Fibroblast of upper back skin (primary cell): Measurements from ENCODE around the gene TELO2.

ENCODE experiments used
- DNase-seq: peaks from one replicate; pipeline ENCODE4 v3.0.0-alpha.2; 2013

Gene TELO2

DNA sequence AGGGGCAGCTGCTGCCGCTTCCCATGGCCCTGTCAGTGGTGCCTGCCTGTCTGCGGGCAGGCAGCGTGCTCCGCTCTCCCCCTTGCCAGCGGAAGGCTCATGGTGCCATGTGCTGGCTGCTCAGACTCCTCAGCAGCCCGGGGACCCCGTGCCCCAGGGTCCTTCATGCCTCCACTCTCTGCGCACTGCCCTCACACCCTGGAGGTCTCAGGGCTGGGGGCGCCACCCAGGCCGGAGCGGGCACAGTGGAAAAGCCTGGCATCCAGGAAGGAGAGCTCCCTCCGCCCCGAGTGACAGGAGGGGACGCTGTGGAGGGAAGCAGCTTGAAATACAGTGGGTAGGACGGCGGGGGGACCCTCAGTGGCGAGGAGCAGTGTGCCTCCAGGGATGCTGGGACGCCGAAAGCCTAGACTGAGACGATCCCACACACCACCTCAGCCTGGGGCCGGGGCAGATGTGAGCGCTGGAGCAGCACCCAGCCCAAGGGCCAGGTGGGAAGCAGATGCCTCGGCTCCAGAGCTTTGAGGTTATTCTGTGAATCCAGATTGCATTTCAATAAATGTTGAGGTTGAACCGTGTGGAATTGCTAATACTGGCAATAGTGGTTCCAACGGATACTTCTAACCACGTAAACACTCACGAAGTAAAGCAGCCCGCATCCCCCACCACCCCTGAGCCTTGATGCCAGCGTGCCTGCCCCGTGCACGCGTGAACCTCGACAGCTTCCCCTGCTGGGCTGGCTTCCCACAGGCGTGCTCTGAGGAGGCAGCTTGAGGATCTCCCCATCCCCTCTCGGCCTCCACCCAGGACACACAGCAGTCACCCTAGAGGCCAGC, 46.8 kb downstream of the TELO2 start:
- DNase-seq = no peak

- DNase-seq = no peak
Observed at GRCh38 chr16:1540556-1540855, 47.3 kb downstream of the TELO2 start.

- DNase-seq = no peak
Observed at GRCh38 chr16:1541293-1542165, 48.4 kb downstream of the TELO2 start.

- DNase-seq = no peak
Observed at GRCh38 chr16:1542166-1542500, 49.0 kb downstream of the TELO2 start.

- DNase-seq = no peak
Observed at GRCh38 chr16:1542533-1542932, 49.4 kb downstream of the TELO2 start.

DNA sequence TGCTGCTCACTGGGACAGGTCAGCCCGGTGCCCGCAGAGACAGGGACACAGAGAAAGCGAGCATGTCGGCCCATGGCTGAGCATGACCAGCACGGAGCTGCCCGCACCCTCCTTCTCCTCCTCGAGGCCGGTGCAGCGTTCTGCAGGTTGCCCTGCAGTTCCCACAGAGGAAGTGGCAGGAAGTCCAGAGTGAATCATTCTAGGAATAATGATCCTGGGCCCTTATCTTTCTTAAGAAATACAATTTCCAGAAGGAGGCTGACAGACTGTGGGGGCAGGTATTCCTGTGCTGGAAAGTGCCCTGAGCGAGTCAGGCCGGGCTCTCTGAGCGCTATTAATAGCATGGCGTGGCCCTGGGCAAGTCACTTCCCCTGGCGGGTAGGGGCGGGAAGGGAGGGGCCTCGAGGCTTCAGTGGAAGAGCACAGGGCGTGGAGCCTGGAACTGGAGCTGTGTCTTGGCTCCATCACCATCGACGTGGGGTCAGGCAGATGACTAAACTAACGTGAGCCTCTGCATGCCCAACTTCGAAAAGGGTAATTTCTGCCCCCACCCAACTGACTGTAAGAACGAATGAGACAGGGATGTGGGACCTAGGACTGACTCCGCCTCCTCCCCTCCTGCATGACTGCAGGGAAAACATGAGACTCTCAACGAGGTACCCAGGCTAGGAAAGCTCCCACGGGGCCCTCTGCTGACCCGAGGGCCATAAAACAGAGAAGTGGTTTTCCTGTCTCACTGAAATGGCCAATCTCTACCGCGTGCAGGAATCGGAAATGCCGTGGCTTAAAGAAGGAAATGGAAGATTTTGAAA, 50.1 kb downstream of the TELO2 start:
- peak; percentile 59 for DNase-seq

DNA sequence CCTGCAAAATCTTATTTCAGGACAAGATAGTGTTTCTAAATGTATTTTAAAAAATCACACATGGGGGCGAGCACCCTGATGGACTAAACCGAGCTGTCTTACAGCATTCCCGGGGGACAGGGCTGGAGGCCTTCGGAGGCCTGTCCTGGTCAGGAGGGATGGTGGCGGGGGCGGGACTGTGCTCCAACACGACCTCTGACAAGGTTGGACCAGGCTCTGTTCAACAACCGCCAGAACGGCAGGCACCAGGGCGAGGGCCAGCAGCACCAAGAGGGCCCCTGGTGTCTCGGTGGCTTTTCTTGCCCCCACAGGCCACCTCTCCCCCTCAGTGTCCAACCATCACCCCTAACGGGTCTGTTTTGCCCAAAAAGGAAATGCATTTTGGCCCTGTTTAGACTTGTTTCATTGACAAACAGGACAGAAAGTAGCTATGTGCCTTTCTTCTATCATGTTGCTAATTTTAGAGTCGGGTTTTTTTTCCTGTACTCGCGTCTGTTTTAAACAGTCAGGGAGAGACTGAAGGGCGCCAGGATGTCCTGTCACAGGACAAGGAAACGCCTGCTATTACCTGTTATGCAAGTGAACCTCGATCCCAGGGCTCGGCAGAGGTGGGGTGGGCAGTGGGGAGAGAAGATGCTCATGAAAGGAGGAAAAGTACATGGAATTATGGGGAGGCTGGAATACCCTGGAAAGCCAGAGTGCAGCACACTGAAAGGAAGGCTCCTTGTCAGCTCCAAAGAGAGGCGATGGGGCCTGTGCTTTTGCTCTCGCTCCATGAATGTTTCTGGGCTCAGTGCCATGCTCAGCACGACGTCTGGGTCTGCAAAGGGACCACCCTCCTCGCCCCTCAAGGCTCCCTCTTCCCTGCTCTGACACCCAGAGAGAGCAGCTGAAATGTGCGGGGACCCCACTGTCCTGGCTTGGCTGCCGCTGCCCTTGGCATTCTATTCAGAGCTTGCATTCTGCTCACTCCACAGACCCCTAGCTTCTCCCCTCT, 52.2 kb downstream of the TELO2 start:
- DNase-seq = no peak

DNA sequence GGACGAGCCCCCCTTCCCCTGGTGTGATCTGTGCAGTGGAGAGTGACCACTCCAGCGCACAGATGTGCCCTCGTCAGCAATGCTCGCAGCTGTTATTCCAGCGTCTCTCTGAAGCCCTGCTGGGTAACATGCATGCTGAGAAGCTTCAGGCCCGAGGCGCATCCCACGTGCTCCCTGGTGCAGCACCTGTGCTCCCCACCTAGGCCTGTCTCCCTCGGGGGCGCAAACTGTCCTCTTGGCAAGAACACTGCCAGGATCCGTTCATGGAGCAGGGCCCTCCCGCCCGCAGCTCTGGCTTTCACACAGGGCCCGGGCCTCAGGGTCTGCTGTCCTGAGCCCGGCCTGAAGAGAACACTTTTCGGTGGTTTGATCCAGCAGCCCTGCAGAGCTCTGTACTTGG, 53.3 kb downstream of the TELO2 start:
- DNase-seq = no peak

DNA sequence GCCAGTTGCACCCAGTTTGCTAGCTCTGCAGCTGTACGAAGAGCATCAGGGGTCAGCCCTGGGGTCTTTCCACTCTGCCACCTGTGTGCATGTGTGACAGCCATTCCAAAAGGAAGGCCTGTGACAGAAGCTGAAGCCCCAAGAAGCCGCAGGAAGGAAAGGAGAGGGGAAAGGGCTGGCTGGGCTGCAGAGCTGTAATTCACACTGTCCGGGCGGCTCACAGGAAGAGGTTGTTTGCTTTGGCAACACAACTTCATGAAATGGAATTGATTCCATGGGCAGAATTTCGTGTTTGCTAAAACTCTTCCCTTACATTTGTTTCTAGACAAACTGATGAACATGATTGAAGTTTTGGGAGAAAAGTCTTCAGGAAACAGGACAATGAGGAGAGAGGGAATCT, 55.1 kb downstream of the TELO2 start:
- DNase-seq = no peak

DNA sequence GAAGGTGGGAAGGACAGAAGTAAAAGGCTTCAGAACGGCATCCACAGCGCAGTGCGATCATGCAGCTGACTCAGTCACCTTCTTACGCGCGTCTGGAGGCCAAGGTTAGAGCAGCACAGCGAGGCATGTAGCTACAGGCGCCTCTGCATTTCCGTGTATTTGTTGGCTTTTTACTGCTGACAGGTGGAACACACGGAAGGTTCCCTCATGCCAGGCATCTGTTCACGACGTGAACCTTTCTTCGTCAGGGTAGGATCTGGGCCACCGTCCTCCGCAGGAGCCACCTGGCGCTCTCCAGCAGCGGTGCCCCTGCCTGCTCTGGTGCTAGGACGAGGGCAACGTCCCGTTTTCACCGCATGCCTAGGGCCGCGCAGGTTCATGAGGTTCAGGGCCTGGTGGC, 55.6 kb downstream of the TELO2 start:
- no peak for DNase-seq

- DNase-seq = no peak
Observed at GRCh38 chr16:1550069-1550468, 56.9 kb downstream of the TELO2 start.

GRCh38 chr16:1550696-1551095, 57.5 kb downstream of the TELO2 start:
- no peak for DNase-seq

DNA sequence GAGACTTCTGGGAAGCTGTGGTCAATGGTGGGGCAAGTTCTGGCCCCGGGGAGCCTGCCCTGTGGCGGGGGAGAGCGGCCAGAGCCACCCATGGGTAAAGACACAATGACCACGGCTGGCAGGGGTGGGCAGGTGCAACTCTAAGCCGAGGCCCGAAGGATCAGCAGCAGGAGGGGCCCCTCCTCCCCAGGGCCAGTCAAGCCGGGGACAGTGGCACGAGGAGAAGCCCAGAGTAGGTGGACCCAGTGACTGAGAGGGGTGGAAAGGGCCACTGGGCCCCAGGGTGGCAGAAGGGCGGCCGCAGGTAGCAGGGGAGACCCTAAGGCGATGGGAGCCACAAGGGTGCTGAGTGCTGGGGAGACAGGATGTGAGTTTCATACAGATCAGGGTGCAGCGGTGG, 58.0 kb downstream of the TELO2 start:
- DNase-seq = no peak

GRCh38 chr16:1552129-1552528, 59.0 kb downstream of the TELO2 start:
- DNase-seq = no peak

- DNase-seq = no peak
Observed at GRCh38 chr16:1553946-1554825, 61.0 kb downstream of the TELO2 start.

GRCh38 chr16:1554826-1555445, 61.8 kb downstream of the TELO2 start:
- no peak for DNase-seq

- DNase-seq = no peak
Observed at GRCh38 chr16:1556254-1556653, 63.1 kb downstream of the TELO2 start.

- DNase-seq = no peak
Observed at GRCh38 chr16:1557074-1557473, 63.9 kb downstream of the TELO2 start.

DNA sequence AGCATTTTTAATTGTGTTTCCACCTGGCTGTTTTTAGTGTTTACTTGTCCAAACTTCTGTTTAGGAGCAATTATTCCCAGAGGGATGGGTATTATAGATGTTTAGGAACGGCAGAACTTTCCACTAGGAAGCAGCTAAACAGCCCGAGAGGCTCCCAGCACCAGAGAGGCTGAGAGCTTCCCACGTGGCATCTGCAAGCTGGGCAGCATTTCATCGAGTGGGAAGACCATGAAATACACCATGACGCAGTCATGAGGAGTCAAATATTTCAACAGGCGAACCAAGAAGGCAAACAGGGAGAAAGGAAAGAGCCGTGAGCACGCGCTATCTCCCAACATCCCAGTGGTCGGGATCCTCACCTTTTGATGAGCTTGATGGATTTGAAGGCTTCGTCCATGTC, 64.4 kb downstream of the TELO2 start:
- DNase-seq = no peak

- DNase-seq = no peak
Observed at GRCh38 chr16:1559446-1559975, 66.4 kb downstream of the TELO2 start.
